Large intestine (tissue), 1 donor: Measurements from ENCODE around the gene TDRD5. TPM values are rescaled to one million over a fixed set of nuclear protein-coding genes. Genes with fewer than 3 reads are reported as not detected.

Source experiments
- polyA plus RNA-seq: library from polyadenylated mRNA; unstranded; fragments of 120-200 nt; gene quantifications from one replicate; pipeline ENCODE4 v1.2.1, GENCODE V29; 2013

Gene TDRD5
- polyA plus RNA-seq, 1 donor = 0.40 TPM

Other genes with a start within 250 kb of the TDRD5 start
- gene AXDND1, start 225.9 kb upstream of the TDRD5 start, polyA plus RNA-seq = 0.36 TPM
- gene NPHS2, start 15.9 kb upstream of the TDRD5 start, polyA plus RNA-seq = not detected
- gene FAM163A, start 151.5 kb downstream of the TDRD5 start, polyA plus RNA-seq = 5.5 TPM